Glutamatergic neuron (in vitro differentiated cells): ENCODE data around the gene NBEA. TPM values are rescaled to one million over a fixed set of nuclear protein-coding genes. Genes with fewer than 3 reads are reported as not detected.

ENCODE experiments used
- DNase-seq: peaks from one replicate; pipeline ENCODE4 v3.0.0; 2022
- H3K27ac Mint-ChIP-seq: one replicate; pipeline ENCODE4 v1.8.0; 2020; ENCODE audit warnings: mild to moderate bottlenecking, mixed read lengths, inconsistent platforms; ENCODE audit not compliant: unreplicated experiment
- H3K27me3 Mint-ChIP-seq: one replicate; pipeline ENCODE4 v1.8.0; 2020; ENCODE audit warnings: mild to moderate bottlenecking, moderate library complexity, mixed read lengths, inconsistent platforms; ENCODE audit not compliant: unreplicated experiment
- H3K36me3 Mint-ChIP-seq: one replicate; pipeline ENCODE4 v1.8.0; 2020; ENCODE audit warnings: mild to moderate bottlenecking, mixed read lengths, inconsistent platforms; ENCODE audit not compliant: unreplicated experiment
- H3K4me1 Mint-ChIP-seq: one replicate; pipeline ENCODE4 v1.8.0; 2020; ENCODE audit warnings: mild to moderate bottlenecking, low read depth, mixed read lengths, inconsistent platforms; ENCODE audit not compliant: unreplicated experiment
- H3K4me3 Mint-ChIP-seq: one replicate; pipeline ENCODE4 v1.8.0; 2020; ENCODE audit warnings: mild to moderate bottlenecking, mixed read lengths, inconsistent platforms; ENCODE audit not compliant: unreplicated experiment
- H3K9me3 Mint-ChIP-seq: one replicate; pipeline ENCODE4 v1.8.0; 2020; ENCODE audit warnings: mild to moderate bottlenecking, moderate library complexity, mixed read lengths, inconsistent platforms; ENCODE audit not compliant: unreplicated experiment
- total RNA-seq: library from RNA; stranded (reverse); fragmentation: NEBNext Ultra II Directional; extraction: Animal tissue kit (Norgen Biotek cat#: 25700); gene quantifications from one replicate; pipeline ENCODE4 v1.2.1, GENCODE V29; 2021; ENCODE audit not compliant: unreplicated experiment
- TF ChIP-seq, protein P1 (sequence below): fragments of 200-600 bp; sonication (generic); IDR thresholded peaks from one replicate; pipeline ENCODE4 v1.5.0; 2021; ENCODE audit not compliant: partially characterized antibody, unreplicated experiment

The NBEA gene
- total RNA-seq, 1 donor from 2014 or later: 48.3 TPM

DNA sequence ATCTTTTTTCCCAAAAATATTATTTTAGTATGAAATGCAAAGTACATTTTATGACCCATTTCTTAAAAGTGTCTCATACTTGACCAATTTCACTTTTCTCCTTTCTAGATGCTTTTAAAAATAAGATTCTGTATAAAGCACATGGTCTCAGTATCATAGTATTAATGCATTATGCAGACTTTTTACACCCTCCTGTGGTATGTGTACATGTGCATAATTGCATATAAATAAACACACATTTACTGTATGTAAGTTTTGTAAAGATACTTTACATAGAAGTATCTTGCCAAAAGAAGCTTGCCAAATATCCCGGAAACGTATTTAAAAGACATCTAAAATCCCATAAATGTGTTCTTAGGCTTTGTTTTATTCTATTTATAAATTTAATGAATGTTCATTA is 619.5 kb downstream of the NBEA start:
- DNase-seq: no peak
- no peak overlapping the region for H3K27ac Mint-ChIP-seq
- no peaks in the 10 kb centered on the region for H3K27me3 Mint-ChIP-seq
- TF ChIP-seq, protein P1, sequence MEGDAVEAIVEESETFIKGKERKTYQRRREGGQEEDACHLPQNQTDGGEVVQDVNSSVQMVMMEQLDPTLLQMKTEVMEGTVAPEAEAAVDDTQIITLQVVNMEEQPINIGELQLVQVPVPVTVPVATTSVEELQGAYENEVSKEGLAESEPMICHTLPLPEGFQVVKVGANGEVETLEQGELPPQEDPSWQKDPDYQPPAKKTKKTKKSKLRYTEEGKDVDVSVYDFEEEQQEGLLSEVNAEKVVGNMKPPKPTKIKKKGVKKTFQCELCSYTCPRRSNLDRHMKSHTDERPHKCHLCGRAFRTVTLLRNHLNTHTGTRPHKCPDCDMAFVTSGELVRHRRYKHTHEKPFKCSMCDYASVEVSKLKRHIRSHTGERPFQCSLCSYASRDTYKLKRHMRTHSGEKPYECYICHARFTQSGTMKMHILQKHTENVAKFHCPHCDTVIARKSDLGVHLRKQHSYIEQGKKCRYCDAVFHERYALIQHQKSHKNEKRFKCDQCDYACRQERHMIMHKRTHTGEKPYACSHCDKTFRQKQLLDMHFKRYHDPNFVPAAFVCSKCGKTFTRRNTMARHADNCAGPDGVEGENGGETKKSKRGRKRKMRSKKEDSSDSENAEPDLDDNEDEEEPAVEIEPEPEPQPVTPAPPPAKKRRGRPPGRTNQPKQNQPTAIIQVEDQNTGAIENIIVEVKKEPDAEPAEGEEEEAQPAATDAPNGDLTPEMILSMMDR: no peak
- H3K36me3 Mint-ChIP-seq: no peaks in the 10 kb centered on the region
- peaks cover 3% of the 10 kb centered on the region for H3K4me1 Mint-ChIP-seq
- no peak overlapping the region for H3K4me3 Mint-ChIP-seq
- H3K9me3 Mint-ChIP-seq: no peaks in the 10 kb centered on the region

DNA sequence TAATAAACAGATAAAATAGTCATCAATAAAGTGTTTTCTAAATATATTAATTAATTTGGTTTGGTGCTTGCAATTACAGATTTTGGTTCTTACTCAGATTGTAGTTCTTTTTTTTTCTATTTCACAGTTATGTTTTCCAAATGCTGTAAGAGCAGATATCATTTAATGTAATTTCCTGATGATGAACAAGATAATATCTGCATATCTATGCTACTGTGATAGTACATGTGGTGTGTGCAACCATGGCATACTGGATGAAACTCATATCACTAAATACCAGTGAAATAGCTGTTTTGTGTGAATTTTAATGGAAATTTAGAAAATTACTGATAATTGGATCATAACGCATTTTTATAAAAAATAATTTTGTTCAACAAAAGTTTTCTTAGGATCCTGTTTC is 623.2 kb downstream of the NBEA start:
- no peaks in the 10 kb centered on the region for H3K36me3 Mint-ChIP-seq
- TF ChIP-seq, protein P1: no peak
- no peak overlapping the region for H3K4me3 Mint-ChIP-seq
- H3K4me1 Mint-ChIP-seq: peaks cover 3% of the 10 kb centered on the region
- H3K27ac Mint-ChIP-seq: no peak overlapping the region
- no peaks in the 10 kb centered on the region for H3K27me3 Mint-ChIP-seq
- DNase-seq: no peak
- no peaks in the 10 kb centered on the region for H3K9me3 Mint-ChIP-seq

DNA sequence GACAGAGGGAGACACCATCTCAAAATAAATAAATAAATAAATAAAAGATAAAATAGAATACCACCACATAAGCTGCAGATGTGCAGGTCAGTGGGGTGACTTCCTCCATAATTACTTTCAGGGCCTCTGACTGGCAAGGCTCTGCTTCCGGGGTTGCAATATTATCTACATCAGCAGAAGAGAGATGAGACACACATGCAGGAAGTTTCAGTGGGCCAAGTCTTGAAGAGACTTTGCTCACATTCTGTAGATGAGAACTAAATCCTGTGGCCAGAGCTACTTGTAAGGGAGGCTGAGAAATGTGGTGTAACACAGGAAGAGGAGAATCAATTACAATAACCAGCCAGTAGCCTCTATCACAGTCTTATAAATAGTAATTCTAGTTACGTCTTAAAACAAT is 624.3 kb downstream of the NBEA start:
- Mint-ChIP-seq H3K27me3 (no peaks in the 10 kb centered on the region), H3K4me1 (peaks cover 3% of the 10 kb centered on the region), H3K4me3 (no peak overlapping the region), H3K36me3 (no peaks in the 10 kb centered on the region), H3K9me3 (no peaks in the 10 kb centered on the region), H3K27ac (no peak overlapping the region)
- no peak for DNase-seq
- TF ChIP-seq, protein P1: no peak

DNA sequence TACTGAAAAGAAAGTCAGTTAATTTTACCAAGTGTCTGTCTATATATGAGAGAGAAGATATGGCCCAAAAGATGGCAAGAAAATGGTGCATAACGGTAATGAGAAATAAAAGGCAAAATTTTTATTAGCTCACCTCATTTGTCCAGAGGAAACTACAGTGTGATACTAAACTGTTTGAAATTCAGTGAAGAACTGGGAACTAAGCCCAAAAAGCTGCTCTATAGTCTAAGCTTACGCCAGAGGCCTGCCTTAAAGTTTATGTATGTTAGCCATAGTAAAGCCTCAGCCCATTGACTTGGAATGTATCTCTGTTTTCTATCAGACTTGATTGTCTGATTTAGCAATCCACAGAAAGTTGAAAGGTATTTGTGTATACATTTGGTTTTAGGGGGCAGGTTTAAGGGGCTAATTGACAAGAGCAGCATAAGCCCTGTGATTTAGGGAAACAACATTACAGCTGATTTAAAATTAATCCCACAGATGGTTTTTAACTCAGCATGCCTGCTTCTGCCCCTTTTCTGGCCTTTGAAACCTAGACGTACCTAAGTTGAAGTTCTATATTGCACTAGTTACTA is 625.4 kb downstream of the NBEA start:
- no peaks in the 10 kb centered on the region for H3K27me3 Mint-ChIP-seq
- TF ChIP-seq, protein P1: no peak
- peaks cover under 1% of the 10 kb centered on the region for H3K4me1 Mint-ChIP-seq
- no peak for DNase-seq
- H3K4me3 Mint-ChIP-seq: no peak overlapping the region
- H3K27ac Mint-ChIP-seq: no peak overlapping the region
- H3K36me3 Mint-ChIP-seq: no peaks in the 10 kb centered on the region
- no peaks in the 10 kb centered on the region for H3K9me3 Mint-ChIP-seq

DNA sequence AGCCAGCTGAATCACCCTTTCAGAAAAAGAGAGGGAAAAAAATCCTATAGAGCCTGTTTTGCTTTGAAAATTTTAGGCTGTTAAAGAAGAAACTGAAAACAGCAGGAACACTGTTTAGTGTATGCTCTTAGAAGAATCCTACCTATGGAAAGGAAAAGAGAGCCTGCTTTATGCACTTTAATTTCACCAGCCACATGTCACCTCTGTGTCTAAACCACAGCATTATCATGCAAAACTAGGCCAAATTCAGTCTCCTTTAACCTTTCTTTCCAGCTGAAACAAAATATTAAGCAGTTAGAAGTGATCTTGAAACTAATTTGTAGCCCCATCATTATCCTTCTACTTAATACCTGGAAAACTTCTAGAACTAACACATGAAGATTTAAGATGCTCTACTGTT is 631.6 kb downstream of the NBEA start:
- Mint-ChIP-seq H3K36me3 (no peaks in the 10 kb centered on the region), H3K27ac (no peak overlapping the region), H3K4me3 (no peak overlapping the region), H3K4me1 (no peaks in the 10 kb centered on the region), H3K27me3 (no peaks in the 10 kb centered on the region), H3K9me3 (no peaks in the 10 kb centered on the region)
- TF ChIP-seq, protein P1: no peak
- DNase-seq: no peak
